Sciatic nerve (tissue), 2 donors: Measurements from ENCODE around the gene ITIH5. TPM values are rescaled to one million over a fixed set of nuclear protein-coding genes. Genes with fewer than 3 reads are reported as not detected.
A peak's percentile ranks its signal among the peaks of the same experiment; 100 is the strongest.

Experiments used
- ATAC-seq: fragments of 200-7000 bp; cut with Tn5 transposase; one replicate; pipeline ENCODE4 v1.9.1; 2020; ENCODE audit warnings: mild to moderate bottlenecking, moderate library complexity
- DNase-seq: peaks from one replicate; pipeline ENCODE4 v3.0.0-alpha.2; 2020; ENCODE audit warnings: low spot score
- intact Hi-C: fragments of 100-400 bp; cut with DNase I; formaldehyde crosslinking; loops from one replicate; pipeline ENCODE4 v1.14.2; 2022
- total RNA-seq: library from RNA; stranded (reverse); fragmentation: NEBNext Ultra II Directional; extraction: Animal tissue kit (Norgen Biotek cat#: 25700); gene quantifications from one replicate; pipeline ENCODE4 v1.2.1, GENCODE V29; 2021
- donor health status: DM: no; HTN: no; CAD: no.
- donor health status: DM: no; HTN: no; CAD: no.

ITIH5 gene
- total RNA-seq, 1 donor from 2014 or later, result 34.9 TPM

GRCh38 chr10:7563368-7563767, 103.4 kb downstream of the ITIH5 start:
- ATAC-seq, result peak; percentile 33
- no peak for DNase-seq
- intact Hi-C loops, result no loop called here

- peak; percentile 7 for ATAC-seq
- DNase-seq, result no peak
- intact Hi-C loops, result no loop called here
Measured at GRCh38 chr10:7561985-7562384, 104.8 kb downstream of the ITIH5 start.

GRCh38 chr10:7561216-7561893, 105.4 kb downstream of the ITIH5 start:
- DNase-seq (peak; percentile 78), ATAC-seq (peak; percentile 93)
- intact Hi-C loops, result no loop called here

GRCh38 chr10:7560519-7560918, 106.2 kb downstream of the ITIH5 start:
- ATAC-seq (no peak), DNase-seq (no peak)
- intact Hi-C loops, result no loop called here

GRCh38 chr10:7559386-7559785, 107.4 kb downstream of the ITIH5 start:
- ATAC-seq (no peak), DNase-seq (no peak)
- intact Hi-C loops, result no loop called here

GRCh38 chr10:7558036-7558435, 108.7 kb downstream of the ITIH5 start:
- no peak for ATAC-seq
- intact Hi-C loops, result no loop called here
- DNase-seq, result no peak

- intact Hi-C loops, result no loop called here
- DNase-seq (no peak), ATAC-seq (no peak)
Measured at GRCh38 chr10:7553531-7553930, 113.2 kb downstream of the ITIH5 start.

GRCh38 chr10:7551950-7552716, 114.6 kb downstream of the ITIH5 start:
- ATAC-seq, result peak; percentile 85
- intact Hi-C loops, result no loop called here

GRCh38 chr10:7551289-7551688, 115.5 kb downstream of the ITIH5 start:
- intact Hi-C loops, result no loop called here
- no peak for DNase-seq
- ATAC-seq, result no peak

More at GRCh38 chr10:7551950-7552716, 114.6 kb downstream of the ITIH5 start:
- no peak for DNase-seq

GRCh38 chr10:7550013-7550412, 116.8 kb downstream of the ITIH5 start:
- ATAC-seq (no peak), DNase-seq (no peak)
- intact Hi-C loops, result no loop called here

GRCh38 chr10:7547829-7548228, 118.9 kb downstream of the ITIH5 start:
- intact Hi-C loops, result no loop called here
- no peak for DNase-seq
- no peak for ATAC-seq

- intact Hi-C loops, result no loop called here
- ATAC-seq (no peak), DNase-seq (no peak)
Measured at GRCh38 chr10:7547206-7547605, 119.6 kb downstream of the ITIH5 start.

GRCh38 chr10:7546385-7546967, 120.3 kb downstream of the ITIH5 start:
- no peak for ATAC-seq
- intact Hi-C loops, result no loop called here
- DNase-seq, result no peak

GRCh38 chr10:7545792-7546191, 121.0 kb downstream of the ITIH5 start:
- ATAC-seq (no peak), DNase-seq (no peak)
- intact Hi-C loops, result no loop called here

- no peak for ATAC-seq
- no peak for DNase-seq
Measured at GRCh38 chr10:7545261-7545660, 121.5 kb downstream of the ITIH5 start.

GRCh38 chr10:7544203-7544602, 122.6 kb downstream of the ITIH5 start:
- ATAC-seq, result peak; percentile 78
- DNase-seq, result no peak
- intact Hi-C loops, result no loop called here

More at GRCh38 chr10:7545261-7545660, 121.5 kb downstream of the ITIH5 start:
- intact Hi-C loops, result no loop called here

- ATAC-seq (no peak), DNase-seq (no peak)
- intact Hi-C loops, result no loop called here
Measured at GRCh38 chr10:7542189-7542914, 124.4 kb downstream of the ITIH5 start.

- ATAC-seq (peak; percentile 86), DNase-seq (no peak)
- intact Hi-C loops, result no loop called here
Measured at GRCh38 chr10:7541137-7542087, 125.4 kb downstream of the ITIH5 start.
